ENCODE data around the gene LUC7L. TPM values are rescaled to one million over a fixed set of nuclear protein-coding genes. Genes with fewer than 3 reads are reported as not detected.
A peak's percentile ranks its signal among the peaks of the same experiment; 100 is the strongest.

The LUC7L gene
- total RNA-seq, 1 donor from 2014 or later = 23.3 TPM

- Histone ChIP-seq H3K9me3 (replicated peaks) (no peaks in the 10 kb centered on the region), H3K27ac (replicated peaks) (no peak overlapping the region), H3K4me3 (no peak overlapping the region), H3K4me1 (no peaks in the 10 kb centered on the region), H3K27me3 (ENCODE audit: low read depth) (no peaks in the 10 kb centered on the region), H3K36me3 (peaks cover 65% of the 10 kb centered on the region)
- no peak for TF ChIP-seq CTCF (IDR thresholded peaks at IDR 0.05; ENCODE audit: borderline replicate concordance)
- DNase-seq = no peak
- intact Hi-C loops (cut with micrococcal nuclease) = no loop called here
These were observed 40.6 kb downstream of the LUC7L start for GRCh38 chr16:188674-189073.

- H3K4me3 ChIP-seq = no peak overlapping the region
- H3K27me3 ChIP-seq (ENCODE audit: low read depth) = no peaks in the 10 kb centered on the region
- intact Hi-C loops (cut with micrococcal nuclease) = no loop called here
- no peaks in the 10 kb centered on the region for H3K9me3 ChIP-seq (replicated peaks)
- no peaks in the 10 kb centered on the region for H3K4me1 ChIP-seq
- DNase-seq = no peak
- H3K27ac ChIP-seq (replicated peaks) = no peak overlapping the region
- peaks cover 52% of the 10 kb centered on the region for H3K36me3 ChIP-seq
- TF ChIP-seq CTCF (IDR thresholded peaks at IDR 0.05; ENCODE audit: borderline replicate concordance) = no peak
These were observed 41.9 kb downstream of the LUC7L start for GRCh38 chr16:187330-187729.

GRCh38 chr16:185691-186090 is 43.6 kb downstream of the LUC7L start:
- no peak for TF ChIP-seq CTCF (IDR thresholded peaks at IDR 0.05; ENCODE audit: borderline replicate concordance)
- peaks cover 9% of the 10 kb centered on the region for H3K4me1 ChIP-seq
- H3K27me3 ChIP-seq (ENCODE audit: low read depth) = peaks cover 5% of the 10 kb centered on the region
- no peak overlapping the region for H3K4me3 ChIP-seq
- intact Hi-C loops (cut with micrococcal nuclease) = no loop called here
- peaks cover 35% of the 10 kb centered on the region for H3K36me3 ChIP-seq
- no peaks in the 10 kb centered on the region for H3K9me3 ChIP-seq (replicated peaks)
- H3K27ac ChIP-seq (replicated peaks) = no peak overlapping the region
- DNase-seq = no peak

GRCh38 chr16:185213-185612 is 44.0 kb downstream of the LUC7L start:
- H3K27me3 ChIP-seq (ENCODE audit: low read depth) = peaks cover 10% of the 10 kb centered on the region
- H3K9me3 ChIP-seq (replicated peaks) = no peaks in the 10 kb centered on the region
- H3K27ac ChIP-seq (replicated peaks) = no peak overlapping the region
- TF ChIP-seq CTCF (IDR thresholded peaks at IDR 0.05; ENCODE audit: borderline replicate concordance) = no peak
- intact Hi-C loops (cut with micrococcal nuclease) = no loop called here
- peaks cover 30% of the 10 kb centered on the region for H3K36me3 ChIP-seq
- H3K4me3 ChIP-seq = no peak overlapping the region
- H3K4me1 ChIP-seq = peaks cover 14% of the 10 kb centered on the region
- no peak for DNase-seq

GRCh38 chr16:183005-183404 is 46.2 kb downstream of the LUC7L start:
- Histone ChIP-seq H3K4me1 (peaks cover 19% of the 10 kb centered on the region), H3K27ac (replicated peaks) (no peak overlapping the region), H3K36me3 (peaks cover 9% of the 10 kb centered on the region), H3K4me3 (no peak overlapping the region), H3K9me3 (replicated peaks) (no peaks in the 10 kb centered on the region), H3K27me3 (ENCODE audit: low read depth) (peaks cover 32% of the 10 kb centered on the region)
- intact Hi-C loops (cut with micrococcal nuclease) = no loop called here
- TF ChIP-seq CTCF (IDR thresholded peaks at IDR 0.05; ENCODE audit: borderline replicate concordance) = no peak
- no peak for DNase-seq

- intact Hi-C loops (cut with micrococcal nuclease) = no loop called here
- Histone ChIP-seq H3K27ac (replicated peaks) (no peak overlapping the region), H3K4me3 (peak overlapping the region; percentile 58), H3K36me3 (no peaks in the 10 kb centered on the region), H3K27me3 (ENCODE audit: low read depth) (peaks cover 43% of the 10 kb centered on the region), H3K9me3 (replicated peaks) (no peaks in the 10 kb centered on the region), H3K4me1 (peaks cover 19% of the 10 kb centered on the region)
- TF ChIP-seq CTCF (IDR thresholded peaks at IDR 0.05; ENCODE audit: borderline replicate concordance) = peak; percentile 95
- DNase-seq = peak; percentile 72
These were observed 47.7 kb downstream of the LUC7L start for GRCh38 chr16:181565-182021.
